Measurements from ENCODE around the gene LMO7. TPM values are rescaled to one million over a fixed set of nuclear protein-coding genes. Genes with fewer than 3 reads are reported as not detected.

The LMO7 gene
- total RNA-seq, 6 experiments from 2014 or later, result 682 to 843 (median 813) TPM

DNA sequence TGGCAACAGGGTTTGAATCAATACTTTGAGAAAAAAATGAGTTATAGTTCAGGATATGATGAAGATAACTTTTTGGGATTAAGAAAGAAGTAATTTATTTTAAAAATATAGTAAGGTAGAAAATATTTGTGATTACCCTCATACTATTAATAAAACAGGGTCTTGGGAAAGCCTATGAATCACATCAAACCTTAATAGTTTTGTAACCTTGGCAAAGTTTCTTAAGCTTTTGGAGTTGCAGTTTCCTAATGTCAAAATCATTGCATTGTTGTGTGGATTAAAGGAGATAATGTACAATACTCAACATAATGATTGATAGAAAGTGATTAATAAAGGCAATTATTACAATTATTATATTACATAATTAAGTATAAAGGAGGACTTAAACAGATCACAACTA, 149.0 kb downstream of the LMO7 start:
- Mint-ChIP-seq H3K27me3 (ENCODE audit: insufficient read depth) (peaks cover 22% of the 10 kb centered on the region), H3K4me1 (ENCODE audit: low read depth) (peaks cover 5% of the 10 kb centered on the region), H3K36me3 (ENCODE audit: low read depth) (peaks cover 42% of the 10 kb centered on the region), H3K27ac (no peak overlapping the region; the same call in 1 of the 2 replicates), H3K9me3 (peaks cover 15% of the 10 kb centered on the region), H3K4me3 (no peak overlapping the region)
- no peak for DNase-seq
- TF ChIP-seq, protein P1, sequence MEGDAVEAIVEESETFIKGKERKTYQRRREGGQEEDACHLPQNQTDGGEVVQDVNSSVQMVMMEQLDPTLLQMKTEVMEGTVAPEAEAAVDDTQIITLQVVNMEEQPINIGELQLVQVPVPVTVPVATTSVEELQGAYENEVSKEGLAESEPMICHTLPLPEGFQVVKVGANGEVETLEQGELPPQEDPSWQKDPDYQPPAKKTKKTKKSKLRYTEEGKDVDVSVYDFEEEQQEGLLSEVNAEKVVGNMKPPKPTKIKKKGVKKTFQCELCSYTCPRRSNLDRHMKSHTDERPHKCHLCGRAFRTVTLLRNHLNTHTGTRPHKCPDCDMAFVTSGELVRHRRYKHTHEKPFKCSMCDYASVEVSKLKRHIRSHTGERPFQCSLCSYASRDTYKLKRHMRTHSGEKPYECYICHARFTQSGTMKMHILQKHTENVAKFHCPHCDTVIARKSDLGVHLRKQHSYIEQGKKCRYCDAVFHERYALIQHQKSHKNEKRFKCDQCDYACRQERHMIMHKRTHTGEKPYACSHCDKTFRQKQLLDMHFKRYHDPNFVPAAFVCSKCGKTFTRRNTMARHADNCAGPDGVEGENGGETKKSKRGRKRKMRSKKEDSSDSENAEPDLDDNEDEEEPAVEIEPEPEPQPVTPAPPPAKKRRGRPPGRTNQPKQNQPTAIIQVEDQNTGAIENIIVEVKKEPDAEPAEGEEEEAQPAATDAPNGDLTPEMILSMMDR (IDR thresholded peaks at IDR 0.05), result no peak

DNA sequence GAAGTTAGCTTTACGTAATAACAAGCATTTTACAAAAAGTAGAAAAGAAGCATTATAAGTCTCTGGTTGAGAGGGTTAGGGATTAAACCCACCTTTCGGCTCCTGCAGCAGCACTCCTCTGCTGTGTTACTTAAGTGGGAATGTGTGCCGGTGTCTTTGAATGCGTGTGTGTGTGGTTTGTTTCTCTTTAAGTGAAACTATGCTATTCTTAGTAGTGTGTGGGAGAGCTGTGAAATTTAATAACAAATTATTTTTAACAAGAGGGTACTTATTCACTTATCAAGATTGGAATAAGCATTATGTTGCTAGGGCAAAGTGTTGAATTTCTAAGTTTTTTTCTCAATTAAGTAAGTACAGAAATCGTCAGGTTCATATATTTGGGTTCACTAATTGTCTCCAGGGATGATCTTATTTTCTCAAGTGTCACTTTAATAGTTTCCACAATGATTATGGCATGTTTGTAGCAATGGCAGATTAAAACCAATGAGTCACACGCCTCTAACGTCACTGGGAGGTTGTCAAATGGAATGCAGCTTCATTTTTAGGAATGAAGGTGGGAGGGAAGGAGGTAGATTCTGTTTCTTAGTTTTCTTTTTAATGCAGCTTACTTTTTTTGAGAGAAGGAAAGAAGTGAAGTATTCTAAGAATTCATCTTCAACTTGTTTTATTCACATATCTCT, 151.3 kb downstream of the LMO7 start:
- Mint-ChIP-seq H3K4me1 (ENCODE audit: low read depth) (no peaks in the 10 kb centered on the region; the same call in 1 of the 2 replicates), H3K36me3 (ENCODE audit: low read depth) (peaks cover 40% of the 10 kb centered on the region), H3K27ac (no peak overlapping the region), H3K4me3 (no peak overlapping the region), H3K27me3 (ENCODE audit: insufficient read depth) (peaks cover 27% of the 10 kb centered on the region), H3K9me3 (peaks cover 5% of the 10 kb centered on the region)
- peak; percentile 48 for DNase-seq
- TF ChIP-seq, protein P1 (IDR thresholded peaks at IDR 0.05), result no peak

DNA sequence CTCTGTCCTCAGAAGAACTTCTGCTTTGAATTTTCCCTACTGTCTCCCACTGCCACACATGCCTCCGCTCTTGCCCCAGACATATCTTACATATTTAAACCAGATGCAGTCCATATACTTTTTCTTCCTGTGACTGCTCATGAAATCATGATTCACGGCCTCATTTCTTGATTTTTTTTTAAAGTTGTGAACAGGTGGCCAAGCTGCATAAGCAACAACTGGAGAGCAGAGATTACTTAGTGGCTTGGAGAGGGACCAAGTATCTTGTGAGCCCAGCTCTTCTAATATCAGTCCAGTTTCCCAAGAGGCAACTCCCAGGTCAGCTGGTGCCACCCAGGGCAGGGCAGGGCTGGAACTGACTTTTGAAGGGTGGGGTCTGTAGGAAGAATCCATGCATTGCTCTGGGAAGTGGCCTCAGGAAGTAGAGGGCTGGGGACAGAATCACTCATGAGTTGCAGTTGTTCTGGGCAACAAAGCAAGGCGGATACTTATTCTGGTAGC, 152.4 kb downstream of the LMO7 start:
- TF ChIP-seq, protein P1 (IDR thresholded peaks at IDR 0.05), result no peak
- H3K27me3 Mint-ChIP-seq (ENCODE audit: insufficient read depth), result peaks cover 24% of the 10 kb centered on the region
- DNase-seq, result peak; percentile 57
- no peak overlapping the region for H3K27ac Mint-ChIP-seq
- H3K4me1 Mint-ChIP-seq (ENCODE audit: low read depth), result peaks cover under 1% of the 10 kb centered on the region
- H3K36me3 Mint-ChIP-seq (ENCODE audit: low read depth), result peaks cover 36% of the 10 kb centered on the region
- H3K4me3 Mint-ChIP-seq, result no peak overlapping the region
- no peaks in the 10 kb centered on the region for H3K9me3 Mint-ChIP-seq

DNA sequence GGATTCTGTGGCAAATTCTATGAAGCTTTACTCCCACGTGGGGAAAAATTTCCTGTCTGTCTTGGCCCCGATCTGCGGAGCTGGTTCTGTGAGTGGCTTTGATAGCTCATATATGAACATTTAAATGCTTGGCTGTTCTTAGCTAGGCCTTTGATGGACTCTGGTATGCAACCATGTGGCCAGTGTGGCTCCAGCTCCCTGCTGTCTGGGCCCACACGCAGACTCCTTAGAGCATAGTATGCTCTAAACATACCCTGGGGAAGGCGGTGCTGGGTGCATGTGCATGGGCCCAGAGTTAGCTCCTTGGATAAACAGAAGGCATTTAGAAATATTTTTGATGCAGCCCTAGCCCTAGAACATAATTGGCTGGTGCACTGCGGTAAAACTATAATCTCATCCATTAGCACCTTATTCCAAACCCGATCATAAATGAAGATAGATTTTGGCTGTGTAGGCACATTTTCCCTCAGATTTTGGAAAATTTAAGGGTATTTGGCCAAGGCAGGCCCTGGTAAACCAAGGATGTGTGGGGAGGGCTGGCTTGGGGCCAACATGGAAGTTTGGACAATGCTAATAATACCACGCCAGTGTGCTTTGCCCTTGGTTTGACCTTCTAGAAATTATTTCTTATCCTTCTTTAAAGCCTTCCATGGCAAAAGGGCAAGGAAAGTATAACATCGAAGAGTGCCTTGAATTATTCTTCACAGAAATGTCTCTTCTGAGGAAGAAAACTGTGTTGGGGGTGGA, 153.5 kb downstream of the LMO7 start:
- TF ChIP-seq, protein P1 (IDR thresholded peaks at IDR 0.05), result no peak
- peaks cover 24% of the 10 kb centered on the region for H3K27me3 Mint-ChIP-seq (ENCODE audit: insufficient read depth)
- H3K4me3 Mint-ChIP-seq, result no peak overlapping the region
- H3K36me3 Mint-ChIP-seq (ENCODE audit: low read depth), result peaks cover 37% of the 10 kb centered on the region
- no peak for DNase-seq
- peaks cover 11% of the 10 kb centered on the region for H3K4me1 Mint-ChIP-seq (ENCODE audit: low read depth)
- H3K27ac Mint-ChIP-seq, result peak overlapping the region; percentile 52; the same call in 1 of the 2 replicates
- H3K9me3 Mint-ChIP-seq, result no peaks in the 10 kb centered on the region

DNA sequence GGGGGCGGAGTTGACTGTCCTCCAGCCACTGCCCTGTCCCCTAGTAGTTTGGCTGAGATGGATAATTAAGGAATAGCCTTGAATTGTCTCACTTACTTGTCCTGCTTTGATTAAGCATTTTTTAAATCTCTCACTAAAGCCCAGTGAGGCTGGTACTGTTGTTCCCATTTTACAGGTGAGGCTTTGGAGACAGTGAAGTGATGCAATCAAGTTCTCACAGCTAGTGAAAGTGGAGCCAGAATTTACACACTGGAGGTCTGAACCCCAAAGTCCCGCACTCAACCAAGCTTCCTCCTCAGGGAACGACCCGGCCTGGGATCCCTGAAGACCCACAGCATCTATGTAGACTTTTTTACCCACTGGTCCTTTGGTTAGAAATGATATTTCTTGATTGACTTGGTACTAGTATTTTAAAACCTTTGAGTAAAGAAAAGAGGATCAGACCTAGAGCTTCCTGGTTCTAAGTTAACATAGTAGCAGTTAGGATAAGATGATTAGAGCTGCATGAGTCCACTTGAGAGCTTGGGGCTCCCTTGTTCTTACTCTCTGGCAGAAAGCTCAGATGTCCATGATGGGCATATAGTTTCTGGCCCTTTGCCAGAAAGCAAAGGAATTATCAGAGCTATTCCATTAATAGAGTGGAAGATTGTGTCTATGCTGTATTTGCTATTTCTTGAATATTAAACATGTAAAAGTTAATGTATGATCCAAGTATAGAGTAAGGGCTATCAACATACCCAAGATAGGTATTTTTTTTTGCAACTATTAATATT, 154.3 kb downstream of the LMO7 start:
- H3K36me3 Mint-ChIP-seq (ENCODE audit: low read depth), result peaks cover 39% of the 10 kb centered on the region
- H3K4me1 Mint-ChIP-seq (ENCODE audit: low read depth), result peaks cover 17% of the 10 kb centered on the region
- DNase-seq, result no peak
- TF ChIP-seq, protein P1 (IDR thresholded peaks at IDR 0.05), result no peak
- H3K27ac Mint-ChIP-seq, result peak overlapping the region; percentile 52
- peak overlapping the region; percentile 11; the same call in 1 of the 2 replicates for H3K4me3 Mint-ChIP-seq
- H3K9me3 Mint-ChIP-seq, result no peaks in the 10 kb centered on the region
- H3K27me3 Mint-ChIP-seq (ENCODE audit: insufficient read depth), result peaks cover 24% of the 10 kb centered on the region
